GM23338 (cell line): Measurements from ENCODE around the gene THYN1. TPM values are rescaled to one million over a fixed set of nuclear protein-coding genes. Genes with fewer than 3 reads are reported as not detected.

ENCODE experiments used
- ATAC-seq: fragments of 200-7000 bp; cut with Tn5 transposase; 3 replicates; pipeline ENCODE4 v1.9.1; 2020
- DNase-seq: peaks from one replicate; pipeline ENCODE4 v3.0.0-alpha.2; 2015; ENCODE audit warnings: low spot score
- H2AFZ ChIP-seq: fragments of 200-600 bp; sonication (generic); 2 replicates; pipeline ENCODE4 v1.8.0; 2016; ENCODE audit warnings: antibody characterized with exemption, mild to moderate bottlenecking, moderate library complexity
- H3F3A ChIP-seq: fragments of 200-600 bp; sonication (generic); replicated peaks from 2 replicates; pipeline ENCODE4 v1.8.0; 2017; ENCODE audit warnings: antibody characterized with exemption, mixed run types, low read depth
- H3K27ac ChIP-seq: fragments of 200-600 bp; sonication (generic); 2 replicates; pipeline ENCODE4 v1.6.1; 2016; ENCODE audit warnings: low read depth
- H3K27me3 ChIP-seq: fragments of 200-600 bp; sonication (generic); 2 replicates; pipeline ENCODE4 v1.8.0; 2016; ENCODE audit warnings: mild to moderate bottlenecking, mixed run types, moderate library complexity; ENCODE audit not compliant: insufficient read depth
- H3K36me3 ChIP-seq: fragments of 200-600 bp; sonication (generic); 2 replicates; pipeline ENCODE4 v1.8.0; 2016; ENCODE audit warnings: mild to moderate bottlenecking; ENCODE audit not compliant: insufficient read depth
- H3K4me1 ChIP-seq: fragments of 200-600 bp; sonication (generic); 2 replicates; pipeline ENCODE4 v1.8.0; 2016; ENCODE audit warnings: mild to moderate bottlenecking, moderate library complexity; ENCODE audit not compliant: insufficient read depth
- H3K4me2 ChIP-seq: fragments of 200-600 bp; sonication (generic); 2 replicates; pipeline ENCODE4 v1.7.1; 2017; ENCODE audit warnings: mixed run types
- H3K4me3 ChIP-seq: fragments of 200-600 bp; sonication (generic); 2 replicates; pipeline ENCODE4 v1.6.1; 2016; ENCODE audit warnings: mixed run types
- H3K79me2 ChIP-seq: fragments of 200-600 bp; sonication (generic); replicated peaks from 2 replicates; pipeline ENCODE4 v1.8.0; 2017; ENCODE audit warnings: mild to moderate bottlenecking; ENCODE audit not compliant: insufficient read depth
- H3K9me2 ChIP-seq: fragments of 200-600 bp; sonication (generic); 2 replicates; pipeline ENCODE4 v1.8.0; 2017; ENCODE audit not compliant: insufficient read depth
- H4K20me1 ChIP-seq: fragments of 200-600 bp; sonication (generic); replicated peaks from 2 replicates; pipeline ENCODE4 v1.8.0; 2017; ENCODE audit warnings: mild to moderate bottlenecking; ENCODE audit not compliant: insufficient read depth
- H3K27ac Mint-ChIP-seq: 2 replicates; pipeline ENCODE4 v1.8.0; 2020; ENCODE audit warnings: inconsistent platforms, mild to moderate bottlenecking, moderate library complexity, mixed read lengths
- H3K27me3 Mint-ChIP-seq: 3 replicates; pipeline ENCODE4 v1.8.0; 2022; ENCODE audit warnings: low read depth, mild to moderate bottlenecking, moderate library complexity, mixed read lengths, inconsistent platforms; ENCODE audit not compliant: insufficient read depth, poor library complexity
- H3K36me3 Mint-ChIP-seq: 3 replicates; pipeline ENCODE4 v1.8.0; 2021; ENCODE audit warnings: low read depth, mild to moderate bottlenecking, inconsistent platforms, moderate library complexity, mixed read lengths
- H3K4me1 Mint-ChIP-seq: 3 replicates; pipeline ENCODE4 v1.8.0; 2020; ENCODE audit warnings: mild to moderate bottlenecking, inconsistent platforms, mixed read lengths
- H3K4me3 Mint-ChIP-seq: 3 replicates; pipeline ENCODE4 v1.8.0; 2021; ENCODE audit warnings: moderate library complexity, mild to moderate bottlenecking, inconsistent platforms, mixed read lengths
- H3K9me3 Mint-ChIP-seq: 3 replicates; pipeline ENCODE4 v1.8.0; 2020; ENCODE audit warnings: moderate library complexity, mild to moderate bottlenecking, inconsistent platforms, mixed read lengths
- EZH2phosphoT487 ChIP-seq: fragments of 200-600 bp; sonication (generic); IDR thresholded peaks from one replicate; pipeline ENCODE4 v1.8.1; 2018; ENCODE audit warnings: antibody characterized with exemption; ENCODE audit not compliant: unreplicated experiment
- STAT1 ChIP-seq: IDR thresholded peaks from one replicate; pipeline ENCODE4 v1.6.1; 2016; ENCODE audit warnings: antibody characterized with exemption; ENCODE audit not compliant: unreplicated experiment
- ZNF114 ChIP-seq: fragments of 250-450 bp; sonication (Bioruptor Pico); IDR thresholded peaks from 2 replicates; pipeline ENCODE4 v1.5.0; 2020; ENCODE audit warnings: mild to moderate bottlenecking, moderate library complexity
- ZNF331 ChIP-seq: fragments of 250-450 bp; sonication (Bioruptor Pico); IDR thresholded peaks from 2 replicates; pipeline ENCODE4 v1.5.0; 2020; ENCODE audit warnings: low read depth, mild to moderate bottlenecking, moderate library complexity
- polyA plus RNA-seq: library from polyadenylated mRNA; unstranded; fragments of >200 nt; fragmentation: Nextera tagmentation; extraction: Ambion mirVana; gene quantifications from 2 replicates; pipeline ENCODE4 v1.2.1, GENCODE V29; 2016
- total RNA-seq: library from RNA; depleted of rRNA; stranded (reverse); fragments of >200 nt; shearing (Covaris generic); gene quantifications from 2 replicates; pipeline ENCODE4 v1.2.3, GENCODE V29; 2014
- TF ChIP-seq, protein P1 (sequence below): fragments of 250-450 bp; sonication (Bioruptor Pico); IDR thresholded peaks from 2 replicates; pipeline ENCODE4 v1.5.0; 2020; ENCODE audit warnings: mild to moderate bottlenecking, moderate library complexity
- TF ChIP-seq, protein P2 (sequence below), 2 experiments: fragments of 200-600 bp in 1 of 2; sonication (generic) in 1 of 2; conservative IDR thresholded peaks; 2 replicates each; pipeline versions ENCODE4 v1.5.1 to v1.6.1; 2016 to 2017; ENCODE audit warnings: antibody characterized with exemption in 2 of 2, low read depth in 2 of 2, mild to moderate bottlenecking in 2 of 2, moderate library complexity in 1 of 2
- TF ChIP-seq, protein P3 (sequence below): IDR thresholded peaks from 2 replicates; pipeline ENCODE4 v1.6.1; 2016; ENCODE audit warnings: antibody characterized with exemption

The THYN1 gene
- total and polyA plus RNA-seq, 2 experiments from 2014 or later: 116 to 216 TPM

DNA sequence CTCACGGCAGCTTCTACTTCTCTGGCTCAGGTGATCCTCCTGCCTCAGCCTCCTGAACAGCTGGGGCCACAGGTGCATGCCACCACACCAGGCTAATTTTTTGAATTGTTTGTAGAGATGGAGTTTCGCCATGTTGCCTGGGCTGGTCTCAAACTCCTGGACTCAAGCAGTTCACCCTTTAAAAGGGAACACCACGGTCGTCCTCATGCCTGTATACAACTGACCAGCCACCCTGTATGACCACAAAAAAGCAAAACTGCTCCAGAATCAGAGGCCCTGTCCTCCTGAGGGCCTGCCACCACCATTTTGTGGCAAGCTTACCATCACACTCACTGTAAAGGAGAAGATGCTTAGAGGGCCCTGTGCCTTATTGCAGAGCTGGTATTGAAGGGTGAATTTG, 25.2 kb upstream of the THYN1 start (continued):
- TF ChIP-seq, protein P1, sequence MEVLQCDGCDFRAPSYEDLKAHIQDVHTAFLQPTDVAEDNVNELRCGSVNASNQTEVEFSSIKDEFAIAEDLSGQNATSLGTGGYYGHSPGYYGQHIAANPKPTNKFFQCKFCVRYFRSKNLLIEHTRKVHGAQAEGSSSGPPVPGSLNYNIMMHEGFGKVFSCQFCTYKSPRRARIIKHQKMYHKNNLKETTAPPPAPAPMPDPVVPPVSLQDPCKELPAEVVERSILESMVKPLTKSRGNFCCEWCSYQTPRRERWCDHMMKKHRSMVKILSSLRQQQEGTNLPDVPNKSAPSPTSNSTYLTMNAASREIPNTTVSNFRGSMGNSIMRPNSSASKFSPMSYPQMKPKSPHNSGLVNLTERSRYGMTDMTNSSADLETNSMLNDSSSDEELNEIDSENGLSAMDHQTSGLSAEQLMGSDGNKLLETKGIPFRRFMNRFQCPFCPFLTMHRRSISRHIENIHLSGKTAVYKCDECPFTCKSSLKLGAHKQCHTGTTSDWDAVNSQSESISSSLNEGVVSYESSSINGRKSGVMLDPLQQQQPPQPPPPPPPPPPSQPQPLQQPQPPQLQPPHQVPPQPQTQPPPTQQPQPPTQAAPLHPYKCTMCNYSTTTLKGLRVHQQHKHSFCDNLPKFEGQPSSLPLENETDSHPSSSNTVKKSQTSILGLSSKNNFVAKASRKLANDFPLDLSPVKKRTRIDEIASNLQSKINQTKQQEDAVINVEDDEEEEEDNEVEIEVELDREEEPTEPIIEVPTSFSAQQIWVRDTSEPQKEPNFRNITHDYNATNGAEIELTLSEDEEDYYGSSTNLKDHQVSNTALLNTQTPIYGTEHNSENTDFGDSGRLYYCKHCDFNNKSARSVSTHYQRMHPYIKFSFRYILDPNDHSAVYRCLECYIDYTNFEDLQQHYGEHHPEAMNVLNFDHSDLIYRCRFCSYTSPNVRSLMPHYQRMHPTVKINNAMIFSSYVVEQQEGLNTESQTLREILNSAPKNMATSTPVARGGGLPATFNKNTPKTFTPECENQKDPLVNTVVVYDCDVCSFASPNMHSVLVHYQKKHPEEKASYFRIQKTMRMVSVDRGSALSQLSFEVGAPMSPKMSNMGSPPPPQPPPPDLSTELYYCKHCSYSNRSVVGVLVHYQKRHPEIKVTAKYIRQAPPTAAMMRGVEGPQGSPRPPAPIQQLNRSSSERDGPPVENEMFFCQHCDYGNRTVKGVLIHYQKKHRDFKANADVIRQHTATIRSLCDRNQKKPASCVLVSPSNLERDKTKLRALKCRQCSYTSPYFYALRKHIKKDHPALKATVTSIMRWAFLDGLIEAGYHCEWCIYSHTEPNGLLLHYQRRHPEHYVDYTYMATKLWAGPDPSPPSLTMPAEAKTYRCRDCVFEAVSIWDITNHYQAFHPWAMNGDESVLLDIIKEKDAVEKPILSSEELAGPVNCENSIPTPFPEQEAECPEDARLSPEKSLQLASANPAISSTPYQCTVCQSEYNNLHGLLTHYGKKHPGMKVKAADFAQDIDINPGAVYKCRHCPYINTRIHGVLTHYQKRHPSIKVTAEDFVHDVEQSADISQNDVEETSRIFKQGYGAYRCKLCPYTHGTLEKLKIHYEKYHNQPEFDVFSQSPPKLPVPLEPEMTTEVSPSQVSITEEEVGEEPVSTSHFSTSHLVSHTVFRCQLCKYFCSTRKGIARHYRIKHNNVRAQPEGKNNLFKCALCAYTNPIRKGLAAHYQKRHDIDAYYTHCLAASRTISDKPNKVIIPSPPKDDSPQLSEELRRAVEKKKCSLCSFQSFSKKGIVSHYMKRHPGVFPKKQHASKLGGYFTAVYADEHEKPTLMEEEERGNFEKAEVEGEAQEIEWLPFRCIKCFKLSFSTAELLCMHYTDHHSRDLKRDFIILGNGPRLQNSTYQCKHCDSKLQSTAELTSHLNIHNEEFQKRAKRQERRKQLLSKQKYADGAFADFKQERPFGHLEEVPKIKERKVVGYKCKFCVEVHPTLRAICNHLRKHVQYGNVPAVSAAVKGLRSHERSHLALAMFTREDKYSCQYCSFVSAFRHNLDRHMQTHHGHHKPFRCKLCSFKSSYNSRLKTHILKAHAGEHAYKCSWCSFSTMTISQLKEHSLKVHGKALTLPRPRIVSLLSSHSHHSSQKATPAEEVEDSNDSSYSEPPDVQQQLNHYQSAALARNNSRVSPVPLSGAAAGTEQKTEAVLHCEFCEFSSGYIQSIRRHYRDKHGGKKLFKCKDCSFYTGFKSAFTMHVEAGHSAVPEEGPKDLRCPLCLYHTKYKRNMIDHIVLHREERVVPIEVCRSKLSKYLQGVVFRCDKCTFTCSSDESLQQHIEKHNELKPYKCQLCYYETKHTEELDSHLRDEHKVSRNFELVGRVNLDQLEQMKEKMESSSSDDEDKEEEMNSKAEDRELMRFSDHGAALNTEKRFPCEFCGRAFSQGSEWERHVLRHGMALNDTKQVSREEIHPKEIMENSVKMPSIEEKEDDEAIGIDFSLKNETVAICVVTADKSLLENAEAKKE (CRISPR knock-in tag): no peak

DNA sequence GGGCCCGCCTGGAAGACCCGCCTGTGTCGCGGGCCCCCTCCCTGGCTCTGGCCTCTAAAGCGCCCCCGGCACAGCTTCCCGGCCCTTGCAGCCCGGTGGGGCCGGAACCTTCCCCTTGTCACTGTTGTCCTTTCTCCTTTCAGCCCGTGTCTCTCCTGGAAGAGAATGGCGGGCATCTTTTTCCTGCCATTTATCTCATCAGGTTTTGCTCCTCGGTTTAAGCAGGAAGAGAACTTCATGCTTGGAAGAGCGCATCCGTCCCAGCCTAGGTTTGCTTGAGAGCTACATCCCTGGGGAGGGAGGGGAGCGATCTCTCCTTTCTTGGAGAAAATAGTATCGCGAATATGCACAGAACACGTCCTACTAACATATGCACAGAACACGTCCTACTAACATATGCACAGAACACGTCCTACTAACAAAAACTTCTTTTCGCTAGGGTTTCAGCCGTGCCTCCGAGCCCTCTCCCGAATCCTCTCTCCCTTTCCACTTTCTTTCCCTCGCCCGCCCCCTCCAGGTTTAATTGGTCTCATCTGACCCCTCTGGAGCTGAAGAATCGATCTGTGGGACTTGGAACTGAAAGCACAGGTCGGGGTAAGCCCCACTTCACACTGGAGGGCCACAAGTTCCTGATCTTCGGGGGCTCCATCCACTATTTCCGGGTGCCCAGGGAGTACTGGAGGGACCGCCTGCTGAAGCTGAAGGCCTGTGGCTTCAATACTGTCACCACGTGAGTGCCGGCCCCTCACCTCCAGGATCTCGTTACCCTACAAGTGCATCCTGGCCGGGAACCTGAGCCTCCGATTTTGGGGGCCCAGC, 24.2 kb upstream of the THYN1 start:
- Histone ChIP-seq H3K4me2 (peak overlapping the region; percentile 93), H3K36me3 (0 out of 2 replicates have a peak, but pooled peaks cover 7% of the 10 kb centered on the region), H4K20me1 (no peaks in the 10 kb centered on the region), H2AFZ (peak overlapping the region; percentile 48; the same call in 1 of the 2 replicates), H3K27me3 (no peaks in the 10 kb centered on the region), H3K27ac (no peak overlapping the region), H3K4me1 (peaks cover 26% of the 10 kb centered on the region), H3K4me3 (peak overlapping the region; percentile 90), H3K9me2 (no peaks in the 10 kb centered on the region), H3K79me2 (peaks cover 51% of the 10 kb centered on the region), H3F3A (peaks cover 3% of the 10 kb centered on the region; the same call in 1 of the 2 replicates)
- DNase-seq (peak; percentile 73), ATAC-seq (peak; percentile 8)
- Mint-ChIP-seq H3K27ac (peak overlapping the region; percentile 73), H3K4me1 (peaks cover 35% of the 10 kb centered on the region), H3K4me3 (peak overlapping the region; percentile 88), H3K9me3 (peaks cover 4% of the 10 kb centered on the region; the same call in 1 of the 3 replicates), H3K36me3 (peaks cover 45% of the 10 kb centered on the region), H3K27me3 (peaks cover 18% of the 10 kb centered on the region)
- TF ChIP-seq, protein P2, sequence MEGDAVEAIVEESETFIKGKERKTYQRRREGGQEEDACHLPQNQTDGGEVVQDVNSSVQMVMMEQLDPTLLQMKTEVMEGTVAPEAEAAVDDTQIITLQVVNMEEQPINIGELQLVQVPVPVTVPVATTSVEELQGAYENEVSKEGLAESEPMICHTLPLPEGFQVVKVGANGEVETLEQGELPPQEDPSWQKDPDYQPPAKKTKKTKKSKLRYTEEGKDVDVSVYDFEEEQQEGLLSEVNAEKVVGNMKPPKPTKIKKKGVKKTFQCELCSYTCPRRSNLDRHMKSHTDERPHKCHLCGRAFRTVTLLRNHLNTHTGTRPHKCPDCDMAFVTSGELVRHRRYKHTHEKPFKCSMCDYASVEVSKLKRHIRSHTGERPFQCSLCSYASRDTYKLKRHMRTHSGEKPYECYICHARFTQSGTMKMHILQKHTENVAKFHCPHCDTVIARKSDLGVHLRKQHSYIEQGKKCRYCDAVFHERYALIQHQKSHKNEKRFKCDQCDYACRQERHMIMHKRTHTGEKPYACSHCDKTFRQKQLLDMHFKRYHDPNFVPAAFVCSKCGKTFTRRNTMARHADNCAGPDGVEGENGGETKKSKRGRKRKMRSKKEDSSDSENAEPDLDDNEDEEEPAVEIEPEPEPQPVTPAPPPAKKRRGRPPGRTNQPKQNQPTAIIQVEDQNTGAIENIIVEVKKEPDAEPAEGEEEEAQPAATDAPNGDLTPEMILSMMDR (conservative IDR thresholded peaks at IDR 0.05; ENCODE audit: low read depth in 2 of 2): peak in 1 of 2 experiments; percentile 39; a peak in 3 of 4 replicates
- TF ChIP-seq ZNF331 (CRISPR knock-in tag) (no peak), ZNF114 (CRISPR knock-in tag) (no peak), STAT1 (no peak), EZH2phosphoT487 (no peak)
- TF ChIP-seq, protein P3, sequence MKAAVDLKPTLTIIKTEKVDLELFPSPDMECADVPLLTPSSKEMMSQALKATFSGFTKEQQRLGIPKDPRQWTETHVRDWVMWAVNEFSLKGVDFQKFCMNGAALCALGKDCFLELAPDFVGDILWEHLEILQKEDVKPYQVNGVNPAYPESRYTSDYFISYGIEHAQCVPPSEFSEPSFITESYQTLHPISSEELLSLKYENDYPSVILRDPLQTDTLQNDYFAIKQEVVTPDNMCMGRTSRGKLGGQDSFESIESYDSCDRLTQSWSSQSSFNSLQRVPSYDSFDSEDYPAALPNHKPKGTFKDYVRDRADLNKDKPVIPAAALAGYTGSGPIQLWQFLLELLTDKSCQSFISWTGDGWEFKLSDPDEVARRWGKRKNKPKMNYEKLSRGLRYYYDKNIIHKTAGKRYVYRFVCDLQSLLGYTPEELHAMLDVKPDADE: no peak
